Prostate gland (tissue), 2 donors: ENCODE data around the gene CDHR5.

ENCODE experiments used
- CTCF ChIP-seq, 4 experiments: fragments of 200-600 bp in 2 of 4; fragments of 450-650 bp in 2 of 4; sonication (generic) in 2 of 4; IDR thresholded peaks; 1 replicate in 3 of 4; 2 replicates in 1 of 4; pipeline ENCODE4 v1.5.1; 2016 to 2019; ENCODE audit warnings: antibody characterized with exemption in 4 of 4, mild to moderate bottlenecking in 2 of 4, moderate library complexity in 2 of 4
- POLR2A ChIP-seq: fragments of 450-650 bp; IDR thresholded peaks from one replicate; pipeline ENCODE4 v1.6.1; 2016; ENCODE audit warnings: antibody characterized with exemption, mild to moderate bottlenecking
- POLR2AphosphoS5 ChIP-seq: sonication (generic); formaldehyde crosslinking; IDR thresholded peaks from one replicate; pipeline ENCODE4 v1.6.1; 2017; ENCODE audit warnings: antibody characterized with exemption

DNA sequence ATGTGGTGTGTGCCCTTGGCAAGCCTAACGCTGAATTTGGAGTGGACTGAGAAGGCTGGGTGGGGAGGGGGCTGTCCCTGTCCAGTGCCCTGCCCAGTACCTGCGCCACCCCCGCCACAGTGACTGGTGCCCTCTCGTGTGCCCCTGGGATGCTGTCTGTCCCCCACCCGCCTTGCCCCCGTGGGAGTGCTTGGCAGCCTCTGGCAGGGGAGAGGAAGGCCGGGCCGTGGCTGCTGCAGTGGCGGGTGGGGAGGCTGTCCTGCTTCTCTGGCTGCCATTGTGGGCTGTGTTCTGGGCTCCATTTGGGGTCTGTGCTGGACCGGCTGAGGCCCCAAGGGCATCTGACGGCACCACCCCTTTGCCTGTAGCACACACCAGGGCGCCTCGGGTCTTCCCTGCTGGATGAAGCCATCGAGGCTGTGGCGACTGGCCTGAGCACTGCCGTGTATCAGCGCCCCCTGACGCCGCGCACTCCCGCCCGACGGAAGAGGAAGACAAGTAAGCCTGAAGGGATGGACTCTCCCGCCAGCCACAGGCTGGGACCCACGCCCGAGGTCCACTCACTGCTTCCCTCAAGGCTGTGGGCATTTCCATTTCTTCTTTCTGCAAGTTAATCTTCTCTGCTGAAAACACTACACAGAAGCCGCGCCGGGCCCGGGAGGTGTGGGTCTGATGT, 26.6 kb downstream of the CDHR5 start:
- TF ChIP-seq CTCF (IDR thresholded peaks at IDR 0.05) (no peak), POLR2A (no peak), POLR2AphosphoS5 (no peak)
